Tibial artery (tissue), 4 donors: Measurements from ENCODE around the gene KLHL6.

Experiments
- DNase-seq, 2 donors: peaks; one replicate each; pipeline ENCODE4 v3.0.0-alpha.2; 2019
- H3K27ac ChIP-seq, 2 donors: fragments of 200-600 bp; sonication (generic) in 1 of 2; 1 replicate in 1 of 2; 2 replicates in 1 of 2; pipeline ENCODE4 v1.5.1; 2018 to 2019; ENCODE audit warnings: mild to moderate bottlenecking in 1 of 2
- H3K27me3 ChIP-seq, 2 donors: fragments of 200-600 bp; sonication (generic) in 1 of 2; one replicate each; pipeline versions ENCODE4 v1.5.1 to v1.6.0; 2016 to 2019
- H3K36me3 ChIP-seq, 3 donors: fragments of 200-600 bp; sonication (generic) in 2 of 3; one replicate each; pipeline ENCODE4 v1.5.1; 2016 to 2019; ENCODE audit warnings: mild to moderate bottlenecking in 2 of 3
- H3K4me1 ChIP-seq, 4 donors: fragments of 200-600 bp; sonication (generic) in 2 of 4; 1 replicate in 3 of 4; 2 replicates in 1 of 4; pipeline ENCODE4 v1.5.1; 2016 to 2019
- H3K4me3 ChIP-seq, 2 donors: fragments of 200-600 bp; sonication (generic) in 1 of 2; 1 replicate in 1 of 2; 2 replicates in 1 of 2; pipeline ENCODE4 v1.5.1; 2018 to 2019; ENCODE audit warnings: mild to moderate bottlenecking in 2 of 2
- H3K9me3 ChIP-seq, 3 donors: fragments of 200-600 bp; sonication (generic) in 1 of 3; one replicate each; pipeline ENCODE4 v1.5.1; 2016 to 2019
- CTCF ChIP-seq, 2 experiments: fragments of 200-600 bp in 1 of 2; fragments of 450-650 bp in 1 of 2; IDR thresholded peaks; one replicate each; pipeline ENCODE4 v1.5.1; 2017 to 2019; ENCODE audit warnings: antibody characterized with exemption in 2 of 2, mild to moderate bottlenecking in 1 of 2, moderate library complexity in 1 of 2
- intact Hi-C: fragments of 100-400 bp; cut with DNase I; formaldehyde crosslinking; loops from one replicate; pipeline ENCODE4 v1.15.0; 2023; ENCODE audit warnings: low total_unique reads

Gene KLHL6

GRCh38 chr3:183519891-183520290 lies 35.6 kb downstream of the KLHL6 start:
- H3K27ac ChIP-seq: no peak overlapping the region

DNA sequence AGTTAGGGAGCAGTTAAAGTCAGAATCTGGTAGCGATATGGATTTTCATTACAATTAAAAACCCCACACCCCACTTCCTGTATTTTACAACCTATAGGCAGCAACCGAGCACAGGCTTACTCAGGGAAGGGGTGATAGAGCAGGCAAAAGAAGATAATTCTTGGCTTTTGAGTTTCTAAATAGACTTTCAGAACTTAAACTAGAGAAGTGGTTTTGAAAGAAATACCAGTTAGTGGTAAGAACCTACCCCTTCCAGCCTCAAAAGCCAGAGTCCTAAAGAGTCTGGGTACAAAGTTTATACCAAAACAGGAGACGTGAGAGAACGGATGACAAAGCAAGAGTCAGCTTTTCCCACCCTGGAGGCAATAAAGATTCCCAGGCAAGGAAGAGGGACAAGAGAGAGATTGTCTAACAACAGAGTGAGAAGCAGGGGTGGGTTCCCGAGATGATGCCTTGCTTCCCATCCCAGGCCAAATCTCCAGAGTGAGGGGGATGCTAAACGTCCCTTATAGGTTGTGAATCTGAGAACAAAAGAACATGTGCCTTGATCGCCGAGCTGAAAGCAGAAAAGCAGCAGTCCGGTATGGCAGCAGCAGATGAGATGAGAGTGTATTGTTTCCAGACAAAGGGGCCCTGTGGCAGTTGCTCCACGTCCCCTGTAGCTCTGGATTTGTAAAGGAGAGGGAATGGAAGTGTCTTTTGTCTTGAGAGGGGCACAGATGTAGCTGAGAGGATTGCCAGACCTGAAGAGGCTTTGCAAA lies 36.8 kb downstream of the KLHL6 start:
- intact Hi-C loops: no loop called here
- no peaks in the 10 kb centered on the region for H3K4me1 ChIP-seq
- peaks cover 0 to 3% of the 10 kb centered on the region in 2 donors for H3K27me3 ChIP-seq
- DNase-seq: no peak
- no peak overlapping the region for H3K4me3 ChIP-seq
- no peak for TF ChIP-seq CTCF (IDR thresholded peaks at IDR 0.05)
- H3K27ac ChIP-seq: no peak overlapping the region
- no peaks in the 10 kb centered on the region for H3K9me3 ChIP-seq
- H3K36me3 ChIP-seq: no peaks in the 10 kb centered on the region

More at GRCh38 chr3:183519891-183520290, 35.6 kb downstream of the KLHL6 start:
- Histone ChIP-seq H3K36me3 (no peaks in the 10 kb centered on the region), H3K4me3 (no peak overlapping the region), H3K9me3 (no peaks in the 10 kb centered on the region), H3K4me1 (no peaks in the 10 kb centered on the region), H3K27me3 (peaks cover 0 to 3% of the 10 kb centered on the region in 2 donors)
- no peak for DNase-seq
- intact Hi-C loops: no loop called here
- no peak for TF ChIP-seq CTCF (IDR thresholded peaks at IDR 0.05)

DNA sequence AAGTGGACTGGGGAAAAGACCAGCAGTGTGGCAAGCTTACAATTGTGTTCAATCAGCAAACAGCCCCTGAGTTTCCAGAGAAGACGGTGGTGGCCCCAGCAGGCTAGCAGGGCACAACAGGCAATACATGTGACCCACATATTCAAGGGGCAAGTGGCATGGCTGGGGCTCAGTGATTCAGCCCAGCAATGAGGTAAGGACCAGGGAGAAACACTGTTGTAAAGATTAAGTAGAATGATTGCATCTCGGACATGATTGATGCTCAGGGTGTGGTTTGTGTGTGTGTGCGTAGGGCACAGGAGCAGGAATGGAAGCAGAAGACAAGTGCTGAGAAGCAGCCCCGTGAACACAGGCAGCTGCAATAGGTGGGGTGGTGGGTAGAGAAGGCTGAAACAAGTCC lies 37.9 kb downstream of the KLHL6 start:
- TF ChIP-seq CTCF (IDR thresholded peaks at IDR 0.05): no peak
- Histone ChIP-seq H3K4me1 (no peaks in the 10 kb centered on the region), H3K36me3 (no peaks in the 10 kb centered on the region), H3K4me3 (no peak overlapping the region), H3K9me3 (no peaks in the 10 kb centered on the region), H3K27ac (no peak overlapping the region), H3K27me3 (peaks cover 0 to 3% of the 10 kb centered on the region in 2 donors)
- no peak for DNase-seq
- intact Hi-C loops: no loop called here

GRCh38 chr3:183515968-183516851 lies 39.3 kb downstream of the KLHL6 start:
- intact Hi-C loops: no loop called here
- H3K27ac ChIP-seq: no peak overlapping the region
- no peaks in the 10 kb centered on the region for H3K9me3 ChIP-seq
- H3K36me3 ChIP-seq: no peaks in the 10 kb centered on the region
- no peak for TF ChIP-seq CTCF (IDR thresholded peaks at IDR 0.05)
- peaks cover 0 to 3% of the 10 kb centered on the region in 2 donors for H3K27me3 ChIP-seq
- no peak for DNase-seq
- H3K4me3 ChIP-seq: no peak overlapping the region
- no peaks in the 10 kb centered on the region for H3K4me1 ChIP-seq

- Histone ChIP-seq H3K9me3 (no peaks in the 10 kb centered on the region), H3K27ac (no peak overlapping the region), H3K27me3 (peaks cover 0 to 3% of the 10 kb centered on the region in 2 donors), H3K36me3 (no peaks in the 10 kb centered on the region), H3K4me3 (no peak overlapping the region), H3K4me1 (no peaks in the 10 kb centered on the region)
- no peak for DNase-seq
- no peak for TF ChIP-seq CTCF (IDR thresholded peaks at IDR 0.05)
- intact Hi-C loops: no loop called here
Observed at GRCh38 chr3:183514021-183514420, 41.5 kb downstream of the KLHL6 start.
